ENCODE data around the gene RTBDN. TPM values are rescaled to one million over a fixed set of nuclear protein-coding genes. Genes with fewer than 3 reads are reported as not detected.
A peak's percentile ranks its signal among the peaks of the same experiment; 100 is the strongest.

Gene RTBDN
- total and polyA plus RNA-seq, 2 of the 8 experiments (the other 6 are each of a cell fraction or from before 2014, with no cell fraction given), result 4.0 to 4.8 TPM

DNA sequence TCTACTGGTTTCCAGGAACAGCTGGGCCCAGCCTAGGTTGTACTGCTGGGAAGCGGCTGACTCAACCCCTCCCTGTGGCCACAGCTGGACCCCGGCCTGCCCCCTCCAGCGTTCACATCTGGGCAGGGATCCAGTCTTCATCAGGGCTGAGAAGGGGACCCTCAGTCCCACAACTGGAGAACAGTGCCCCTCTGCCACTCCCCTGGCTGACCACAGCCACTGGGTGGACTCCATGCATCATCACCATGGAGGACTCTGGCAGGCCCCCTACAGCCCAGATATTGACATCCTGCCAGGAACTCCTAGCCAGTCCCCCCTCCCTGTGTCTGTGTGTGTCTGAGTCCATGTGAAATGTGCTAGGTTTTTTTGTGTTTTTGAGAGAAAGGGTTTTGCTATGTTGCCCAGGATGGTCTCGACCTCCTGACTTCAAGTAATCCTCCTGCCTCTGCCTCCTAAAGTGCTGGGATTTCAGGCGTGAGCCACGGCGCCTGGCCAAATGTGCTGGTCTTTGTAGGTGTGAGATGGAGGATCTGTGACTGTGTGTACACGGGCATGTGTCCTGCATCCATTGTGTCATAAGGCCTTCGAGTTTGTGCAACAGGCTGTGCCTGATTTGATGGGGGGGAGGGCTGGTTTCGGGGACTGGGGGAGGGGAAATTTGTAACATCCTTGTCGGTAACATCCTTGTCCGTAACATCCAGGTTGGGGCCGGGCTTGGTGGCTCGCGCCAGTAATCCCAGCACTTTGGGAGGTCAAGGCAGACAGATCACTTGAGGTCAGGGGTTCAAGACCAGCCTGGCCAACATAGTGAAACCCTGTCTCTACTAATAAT lies 55.0 kb downstream of the RTBDN start:
- no peak overlapping the region for H3K4ac ChIP-seq (replicated peaks; ENCODE audit: insufficient read length, low read depth, low read length)
- peak overlapping the region; percentile 85 for H2BK5ac ChIP-seq (ENCODE audit: low read depth, low read length)
- peak overlapping the region; percentile 76 for H2BK12ac ChIP-seq (ENCODE audit: low read depth, low read length)
- POLR2A ChIA-PET (ENCODE audit: partially characterized antibody), result interaction anchor here (1.0 to 16.6 kb wide), 9 partner anchors 9 to 154 kb away, joined by 3 to 317 read pairs (median 7); partner anchors contain the start of genes FARSA, GET3, JUNB and PRDX2
- peaks cover 27% of the 10 kb centered on the region; the same call in 1 of the 2 replicates for H3K23me2 ChIP-seq (ENCODE audit: low read depth, low read length)
- H3K79me2 ChIP-seq (ENCODE audit: control insufficient read depth in 1 of 2, insufficient read depth in 2 of 2, low read length in 2 of 2), result no peaks in the 10 kb centered on the region
- no peaks in the 10 kb centered on the region for H3K9me3 ChIP-seq (ENCODE audit: insufficient read depth in 2 of 2, low read depth in 1 of 2, low read length in 1 of 2)
- H3K27me3 ChIP-seq (replicated peaks in 1 of 4; ENCODE audit: control insufficient read depth in 3 of 4, extremely low read depth in 1 of 4, insufficient read depth in 3 of 4, low read length in 3 of 4), result no peaks in the 10 kb centered on the region
- H3K36me3 ChIP-seq (ENCODE audit: control insufficient read depth in 2 of 4, insufficient read depth in 4 of 4, low read length in 3 of 4), result no peaks in the 10 kb centered on the region
- H3K4me1 ChIP-seq (replicated peaks in 1 of 4; ENCODE audit: control insufficient read depth in 3 of 4, insufficient read depth in 4 of 4, low read length in 3 of 4), result peaks cover 9 to 33% (median 23%) of the 10 kb centered on the region in 4 experiments
- no peaks in the 10 kb centered on the region for H4K20me1 ChIP-seq (replicated peaks in 1 of 2; ENCODE audit: control insufficient read depth in 1 of 2, insufficient read depth in 2 of 2, low read length in 2 of 2)
- H4K5ac ChIP-seq (ENCODE audit: insufficient read length, low read depth, low read length), result peak overlapping the region; percentile 84
- peak overlapping the region; percentile 81 for H3K18ac ChIP-seq (ENCODE audit: extremely low read depth, low read length)
- peak overlapping the region; percentile 55; the same call in 1 of the 2 replicates for H2BK20ac ChIP-seq (ENCODE audit: low read length)
- H2AFZ ChIP-seq (ENCODE audit: low read length), result no peak overlapping the region
- H3K56ac ChIP-seq (replicated peaks; ENCODE audit: insufficient read length, low read depth, low read length), result peak overlapping the region; percentile 53
- peak overlapping the region in 3 of 4 experiments; percentile 54 to 69 (median 69); a peak in 4 of 8 replicates for H3K4me3 ChIP-seq (ENCODE audit: extremely low read depth in 1 of 4, insufficient read depth in 2 of 4, low read depth in 3 of 4, low read length in 4 of 4)
- no peak overlapping the region for H2BK120ac ChIP-seq (replicated peaks; ENCODE audit: low read depth, low read length)
- peak overlapping the region; percentile 93 to 94 for H3K4me2 ChIP-seq (ENCODE audit: insufficient read depth in 1 of 2, low read depth in 2 of 2, low read length in 2 of 2)
- H2AK5ac ChIP-seq (ENCODE audit: low read depth, low read length), result peak overlapping the region; percentile 89; the same call in 1 of the 2 replicates
- H3K23ac ChIP-seq (ENCODE audit: insufficient read length), result no peak overlapping the region
- peak overlapping the region; percentile 57 for H4K8ac ChIP-seq (ENCODE audit: extremely low read depth, insufficient read depth, low read length)
- no peaks in the 10 kb centered on the region for H3K79me1 ChIP-seq (ENCODE audit: low read depth, low read length)
- no peak overlapping the region for H3K14ac ChIP-seq (ENCODE audit: insufficient read length)
- 86% methylated on average over 12 of the region's 15 CpGs; no CpG with 5 or more reads in 1 of the 2 experiments for WGBS, 2 experiments (ENCODE audit: extremely low coverage in 1 of 2, insufficient coverage in 1 of 2, insufficient read length in 1 of 2, insufficient replicate concordance in 2 of 2, low coverage in 1 of 2, low lambda C conversion rate in 2 of 2, missing lambda C conversion rate in 1 of 2)
- CTCF ChIA-PET (ENCODE audit: partially characterized antibody), result interaction anchor here (0.6 to 11.2 kb wide), 9 partner anchors 8 to 85 kb away, joined by 3 to 277 read pairs (median 4); partner anchors contain the start of genes JUNB and RTBDN
- H4K91ac ChIP-seq (replicated peaks; ENCODE audit: insufficient read length, low read length), result peak overlapping the region; percentile 85
- H2BK15ac ChIP-seq (ENCODE audit: low read length), result peak overlapping the region; percentile 88; the same call in 1 of the 2 replicates
- DNase-seq (ENCODE audit: low read depth in 1 of 2, low spot score in 2 of 2) (no peak), FAIRE-seq (no peak)
- H3K9ac ChIP-seq (replicated peaks in 1 of 4; ENCODE audit: extremely low read depth in 1 of 4, low read depth in 3 of 4, low read length in 3 of 4), result no peak overlapping the region; a peak in 1 of 7 replicates
- H3K27ac ChIP-seq (ENCODE audit: low read depth, low read length), result peak overlapping the region; percentile 22; the same call in 1 of the 2 replicates
- TF ChIP-seq HDAC6 (IDR thresholded peaks at IDR 0.05; ENCODE audit: low read depth, low read length), result no peak
- TF ChIP-seq EP300 (IDR thresholded peaks at IDR 0.05; ENCODE audit: borderline replicate concordance in 1 of 2, low read depth in 2 of 2, low read length in 2 of 2), result no peak
- no peak for TF ChIP-seq TAF1 (IDR thresholded peaks at IDR 0.05; ENCODE audit: low read depth, low read length)
- TF ChIP-seq TCF12 (IDR thresholded peaks at IDR 0.05; ENCODE audit: low read depth, low read length), result no peak
- no peak for TF ChIP-seq FOSL1 (IDR thresholded peaks at IDR 0.05; ENCODE audit: insufficient read depth, low read depth, low read length)
- no peak for TF ChIP-seq RXRA (IDR thresholded peaks at IDR 0.05; ENCODE audit: insufficient read depth, low read depth, low read length)
- no peak for TF ChIP-seq CHD2 (IDR thresholded peaks at IDR 0.05; ENCODE audit: low read length)
- no peak for TF ChIP-seq KDM4A (IDR thresholded peaks at IDR 0.05; ENCODE audit: low read depth, low read length, severe bottlenecking)
- TF ChIP-seq JUN (IDR thresholded peaks at IDR 0.05; ENCODE audit: low read depth, low read length), result no peak
- TF ChIP-seq POLR2AphosphoS5 (IDR thresholded peaks at IDR 0.05; ENCODE audit: low read depth, low read length), result no peak
- TF ChIP-seq, protein P1, sequence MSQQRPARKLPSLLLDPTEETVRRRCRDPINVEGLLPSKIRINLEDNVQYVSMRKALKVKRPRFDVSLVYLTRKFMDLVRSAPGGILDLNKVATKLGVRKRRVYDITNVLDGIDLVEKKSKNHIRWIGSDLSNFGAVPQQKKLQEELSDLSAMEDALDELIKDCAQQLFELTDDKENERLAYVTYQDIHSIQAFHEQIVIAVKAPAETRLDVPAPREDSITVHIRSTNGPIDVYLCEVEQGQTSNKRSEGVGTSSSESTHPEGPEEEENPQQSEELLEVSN (IDR thresholded peaks at IDR 0.05), result no peak

Measured in H1 (cell line).